H1 (cell line): Measurements from ENCODE around the gene ERFE. TPM values are rescaled to one million over a fixed set of nuclear protein-coding genes. Genes with fewer than 3 reads are reported as not detected.

Experiments
- CTCF ChIA-PET: fragments of 300-600 bp; sonication (Branson Sonifier 250); formaldehyde crosslinking; loops from one replicate; lab custom pipeline; 2021; ENCODE audit not compliant: partially characterized antibody; lab: Charles Lee
- POLR2A ChIA-PET: fragments of 300-600 bp; sonication (Branson Sonifier 250); formaldehyde crosslinking; loops from one replicate; lab custom pipeline; 2021; ENCODE audit warnings: inconsistent platforms; ENCODE audit not compliant: partially characterized antibody; lab: Charles Lee
- DNase-seq, 2 experiments: peaks; one replicate each; pipeline versions ENCODE4 v3.0.0 to v3.0.0-alpha.2; 2010 to 2022; ENCODE audit warnings: low spot score in 2 of 2, low read depth in 1 of 2, mixed read lengths in 1 of 2
- FAIRE-seq: peaks from 2 replicates; lab custom pipeline; 2011; peaks lifted over from hg19 to GRCh38; lab: Jason Lieb, UNC
- H2AFZ ChIP-seq: 2 replicates; pipeline ENCODE4 v1.8.1; 2012; ENCODE audit warnings: low read length, inconsistent platforms
- H2AK5ac ChIP-seq: 2 replicates; pipeline ENCODE4 v1.6.1; 2013; ENCODE audit warnings: low read depth, low read length
- H2BK120ac ChIP-seq: replicated peaks from 2 replicates; pipeline ENCODE3; 2013; ENCODE audit warnings: low read depth, low read length, inconsistent platforms
- H2BK12ac ChIP-seq: 2 replicates; pipeline ENCODE4 v1.6.1; 2013; ENCODE audit warnings: low read depth, low read length
- H2BK15ac ChIP-seq: 2 replicates; pipeline ENCODE4 v1.6.1; 2013; ENCODE audit warnings: low read length
- H2BK20ac ChIP-seq: 2 replicates; pipeline ENCODE4 v1.6.1; 2013; ENCODE audit warnings: low read length
- H2BK5ac ChIP-seq: 2 replicates; pipeline ENCODE4 v1.6.1; 2013; ENCODE audit warnings: low read depth, low read length
- H3K14ac ChIP-seq: 2 replicates; pipeline ENCODE4 v1.6.1; 2013; ENCODE audit warnings: inconsistent platforms; ENCODE audit not compliant: insufficient read length
- H3K18ac ChIP-seq: 2 replicates; pipeline ENCODE4 v1.6.1; 2013; ENCODE audit warnings: low read length; ENCODE audit errors: extremely low read depth
- H3K23ac ChIP-seq: 2 replicates; pipeline ENCODE4 v1.6.1; 2013; ENCODE audit warnings: inconsistent platforms; ENCODE audit not compliant: insufficient read length
- H3K23me2 ChIP-seq: 2 replicates; pipeline ENCODE4 v1.6.1; 2013; ENCODE audit warnings: low read depth, low read length
- H3K27ac ChIP-seq: 2 replicates; pipeline ENCODE4 v1.6.1; 2011; ENCODE audit warnings: low read depth, low read length, inconsistent platforms
- H3K27me3 ChIP-seq, 4 experiments: replicated peaks in 1 of 4; 1 replicate in 1 of 4; 2 replicates in 3 of 4; pipeline versions ENCODE4 v1.6.1 to v1.8.1; 2011 to 2013; ENCODE audit warnings: low read length in 3 of 4, mild to moderate bottlenecking in 3 of 4, inconsistent platforms in 2 of 4, mixed read lengths in 2 of 4, moderate library complexity in 1 of 4; ENCODE audit not compliant: control insufficient read depth in 3 of 4, insufficient read depth in 3 of 4; ENCODE audit errors: extremely low read depth in 1 of 4
- H3K36me3 ChIP-seq, 4 experiments: 2 replicates each; pipeline versions ENCODE4 v1.6.1 to v1.8.1; 2011 to 2013; ENCODE audit warnings: mild to moderate bottlenecking in 4 of 4, low read length in 3 of 4, moderate library complexity in 2 of 4, control low read depth in 1 of 4, inconsistent platforms in 1 of 4; ENCODE audit not compliant: insufficient read depth in 4 of 4, control insufficient read depth in 2 of 4
- H3K4ac ChIP-seq: replicated peaks from 2 replicates; pipeline ENCODE3; 2013; ENCODE audit warnings: low read length, low read depth, mixed read lengths, inconsistent platforms; ENCODE audit not compliant: insufficient read length
- H3K4me1 ChIP-seq, 4 experiments: replicated peaks in 1 of 4; 1 replicate in 1 of 4; 2 replicates in 3 of 4; pipeline versions ENCODE4 v1.6.1 to v1.8.1; 2011 to 2013; ENCODE audit warnings: low read length in 3 of 4, inconsistent platforms in 2 of 4, mixed read lengths in 1 of 4; ENCODE audit not compliant: insufficient read depth in 4 of 4, control insufficient read depth in 3 of 4
- H3K4me2 ChIP-seq, 2 experiments: 2 replicates each; pipeline versions ENCODE4 v1.6.1 to v1.8.1; 2011 to 2013; ENCODE audit warnings: low read depth in 2 of 2, low read length in 2 of 2, control low read depth in 1 of 2, inconsistent platforms in 1 of 2, mild to moderate bottlenecking in 1 of 2; ENCODE audit not compliant: insufficient read depth in 1 of 2
- H3K4me3 ChIP-seq, 4 experiments: fragments of 200-600, 300-600 bp in 1 of 4; sonication (generic), shearing (Covaris generic), sonication (Bioruptor Twin) in 1 of 4; 2 replicates each; pipeline versions ENCODE4 v1.5.1 to v1.8.1; 2011 to 2016; ENCODE audit warnings: low read length in 4 of 4, low read depth in 3 of 4, control low read depth in 2 of 4, inconsistent platforms in 2 of 4, mild to moderate bottlenecking in 2 of 4, mixed read lengths in 1 of 4, moderate library complexity in 1 of 4; ENCODE audit not compliant: insufficient read depth in 2 of 4; ENCODE audit errors: extremely low read depth in 1 of 4
- H3K56ac ChIP-seq: replicated peaks from 2 replicates; pipeline ENCODE3; 2013; ENCODE audit warnings: low read depth, mild to moderate bottlenecking, mixed read lengths, low read length, inconsistent platforms; ENCODE audit not compliant: insufficient read length
- H3K79me1 ChIP-seq: 2 replicates; pipeline ENCODE4 v1.6.1; 2013; ENCODE audit warnings: low read depth, low read length, control low read depth
- H3K79me2 ChIP-seq, 2 experiments: 2 replicates each; pipeline versions ENCODE4 v1.6.1 to v1.8.1; 2012 to 2013; ENCODE audit warnings: low read length in 2 of 2, mild to moderate bottlenecking in 2 of 2, inconsistent platforms in 1 of 2; ENCODE audit not compliant: insufficient read depth in 2 of 2, control insufficient read depth in 1 of 2
- H3K9ac ChIP-seq, 4 experiments: replicated peaks in 1 of 4; 1 replicate in 1 of 4; 2 replicates in 3 of 4; pipeline versions ENCODE4 v1.6.1 to v1.8.1; 2011 to 2013; ENCODE audit warnings: low read depth in 3 of 4, low read length in 3 of 4, control low read depth in 2 of 4, mild to moderate bottlenecking in 2 of 4, moderate library complexity in 2 of 4, inconsistent platforms in 1 of 4; ENCODE audit errors: extremely low read depth in 1 of 4
- H3K9me3 ChIP-seq, 2 experiments: 2 replicates each; pipeline versions ENCODE4 v1.6.1 to v1.8.1; 2012 to 2013; ENCODE audit warnings: mild to moderate bottlenecking in 2 of 2, moderate library complexity in 2 of 2, control low read depth in 1 of 2, inconsistent platforms in 1 of 2, low read depth in 1 of 2, low read length in 1 of 2, mixed read lengths in 1 of 2; ENCODE audit not compliant: insufficient read depth in 2 of 2
- H4K20me1 ChIP-seq, 2 experiments: replicated peaks in 1 of 2; 2 replicates each; pipeline versions ENCODE3 to v1.8.1; 2011 to 2013; ENCODE audit warnings: inconsistent platforms in 2 of 2, low read length in 2 of 2, mild to moderate bottlenecking in 1 of 2; ENCODE audit not compliant: insufficient read depth in 2 of 2, control insufficient read depth in 1 of 2
- H4K5ac ChIP-seq: 2 replicates; pipeline ENCODE4 v1.6.1; 2013; ENCODE audit warnings: low read length, low read depth, mixed read lengths, inconsistent platforms; ENCODE audit not compliant: insufficient read length
- H4K8ac ChIP-seq: 2 replicates; pipeline ENCODE4 v1.8.0; 2013; ENCODE audit warnings: mild to moderate bottlenecking, moderate library complexity, low read length, inconsistent platforms; ENCODE audit not compliant: insufficient read depth; ENCODE audit errors: extremely low read depth
- H4K91ac ChIP-seq: replicated peaks from 2 replicates; pipeline ENCODE3; 2013; ENCODE audit warnings: low read length, mixed read lengths, inconsistent platforms; ENCODE audit not compliant: insufficient read length
- ASH2L ChIP-seq: fragments of 200-600, 300-600 bp; sonication (generic); IDR thresholded peaks from one replicate; pipeline ENCODE4 v1.7.1; 2017; ENCODE audit warnings: low read length
- GABPA ChIP-seq: IDR thresholded peaks from 2 replicates; pipeline ENCODE4 v1.6.1; 2011; ENCODE audit warnings: mild to moderate bottlenecking, low read length, moderate library complexity, borderline replicate concordance; ENCODE audit not compliant: insufficient read depth
- HDAC2 ChIP-seq, 2 experiments: fragments of 300-600 bp in 1 of 2; sonication (generic) in 1 of 2; IDR thresholded peaks; 2 replicates each; pipeline ENCODE4 v1.6.1; 2011 to 2012; ENCODE audit warnings: low read depth in 2 of 2, low read length in 2 of 2, mild to moderate bottlenecking in 2 of 2, moderate library complexity in 2 of 2, borderline replicate concordance in 1 of 2, inconsistent platforms in 1 of 2
- KDM5A ChIP-seq: fragments of 200-600 bp; IDR thresholded peaks from 2 replicates; pipeline ENCODE4 v1.7.1; 2012; ENCODE audit warnings: mild to moderate bottlenecking, low read length, inconsistent platforms, mixed read lengths
- SIN3A ChIP-seq, 2 experiments: IDR thresholded peaks in 1 of 2; conservative IDR thresholded peaks in 1 of 2; 2 replicates each; pipeline ENCODE4 v1.6.1; 2011 to 2012; ENCODE audit warnings: low read length in 2 of 2, improper control_type of control experiment in 1 of 2, low read depth in 1 of 2, mild to moderate bottlenecking in 1 of 2
- SIX5 ChIP-seq: IDR thresholded peaks from 2 replicates; pipeline ENCODE4 v1.6.1; 2011; ENCODE audit warnings: mild to moderate bottlenecking, low read depth, low read length
- TBP ChIP-seq: IDR thresholded peaks from 2 replicates; pipeline ENCODE4 v1.6.1; 2011; ENCODE audit warnings: low read depth, low read length, improper control_type of control experiment
- ZNF274 ChIP-seq: IDR thresholded peaks from 2 replicates; pipeline ENCODE4 v1.7.0; 2012; ENCODE audit warnings: low read length, borderline replicate concordance; ENCODE audit errors: extremely low read depth
- WGBS, 2 experiments: shearing (Covaris generic) in 1 of 2; methylation state at CpG; one replicate each; pipeline versions ENCODE4 v1.1.6 to v1.1.7; 2013 to 2015; ENCODE audit warnings: low lambda C conversion rate in 2 of 2, mixed read lengths in 2 of 2, inconsistent platforms in 1 of 2, low coverage in 1 of 2, missing lambda C conversion rate in 1 of 2; ENCODE audit not compliant: insufficient replicate concordance in 2 of 2, insufficient coverage in 1 of 2, insufficient read length in 1 of 2; ENCODE audit errors: extremely low coverage in 1 of 2, missing lambda C conversion rate in 1 of 2; 5-methylcytosine and 5-hydroxymethylcytosine counted together
- polyA plus RNA-seq, 7 experiments: library from polyadenylated mRNA; depleted of rRNA in 3 of 7; stranded (reverse) in 5 of 7; unstranded in 2 of 7; fragments of >200 nt in 5 of 7; fragments of 200-250 nt in 2 of 7; gene quantifications; 1 replicate in 5 of 7; 2 replicates in 1 of 7; 4 replicates in 1 of 7; pipeline versions ENCODE4 v1.2.1 to v1.2.3, GENCODE V29; 2011 to 2013; ENCODE audit warnings: missing spikeins in 2 of 7, mixed read lengths in 2 of 7
- total RNA-seq: library from RNA; stranded (reverse); fragmentation: NEBNext Ultra II Directional; extraction: Animal tissue kit (Norgen Biotek cat#: 25700); gene quantifications from 2 replicates; pipeline ENCODE4 v1.2.1, GENCODE V29; 2021

The ERFE gene
- total and polyA plus RNA-seq, 2 of the 8 experiments (the other 6 are each of a cell fraction or from before 2014, with no cell fraction given): 2.5 to 3.6 TPM

GRCh38 chr2:238160206-238161129 lies 1.7 kb downstream of the ERFE start:
- H3K14ac ChIP-seq: no peak overlapping the region
- H3K18ac ChIP-seq: no peak overlapping the region
- no peaks in the 10 kb centered on the region for H3K9me3 ChIP-seq
- no peak overlapping the region for H3K56ac ChIP-seq
- no peak overlapping the region for H2AFZ ChIP-seq
- peaks cover 6% of the 10 kb centered on the region in 2 experiments for H4K20me1 ChIP-seq
- peaks cover 0 to 21% (median 5%) of the 10 kb centered on the region in 4 experiments; a peak in 5 of 7 replicates for H3K4me1 ChIP-seq
- H2BK20ac ChIP-seq: 0 out of 2 replicates have a peak overlapping the region, but pooled peaks have one; percentile 0
- H2BK120ac ChIP-seq: no peak overlapping the region
- H3K27ac ChIP-seq: no peak overlapping the region
- no peak overlapping the region for H3K23ac ChIP-seq
- no peak overlapping the region for H3K9ac ChIP-seq
- no peaks in the 10 kb centered on the region; a peak in 1 of 8 replicates for H3K36me3 ChIP-seq
- no peak overlapping the region; the same call in 1 of the 2 replicates for H2BK12ac ChIP-seq
- ChIA-PET CTCF (interaction anchor here (0.5 to 2.3 kb wide), 23 partner anchors 9 to 180 kb away, joined by 3 to 15 read pairs (median 3); no protein-coding TSS in a partner anchor), POLR2A (interaction anchor here (1.0 to 2.0 kb wide), 2 partner anchors 9 to 75 kb away, joined by 3 to 8 read pairs; no protein-coding TSS in a partner anchor)
- H3K4ac ChIP-seq: no peak overlapping the region
- peaks cover 13% of the 10 kb centered on the region; the same call in 1 of the 2 replicates for H3K23me2 ChIP-seq
- no peak for FAIRE-seq
- H3K79me2 ChIP-seq: no peaks in the 10 kb centered on the region
- no peak overlapping the region for H4K5ac ChIP-seq
- H3K4me3 ChIP-seq: no peak overlapping the region; a peak in 2 of 8 replicates
- H3K4me2 ChIP-seq: peak overlapping the region in 1 of 2 experiments; percentile 46; a peak in 1 of 4 replicates
- H4K8ac ChIP-seq: no peak overlapping the region; the same call in 1 of the 2 replicates
- WGBS, 2 experiments: 80% methylated on average over 23 of the region's 23 CpGs; no CpG with 5 or more reads in 1 of the 2 experiments
- no peak overlapping the region for H2AK5ac ChIP-seq
- H2BK5ac ChIP-seq: no peak overlapping the region; the same call in 1 of the 2 replicates
- H3K79me1 ChIP-seq: no peaks in the 10 kb centered on the region
- H4K91ac ChIP-seq: no peak overlapping the region
- DNase-seq: peak; percentile 15 to 74
- peaks cover 21 to 67% (median 50%) of the 10 kb centered on the region in 4 experiments for H3K27me3 ChIP-seq
- H2BK15ac ChIP-seq: no peak overlapping the region
- TF ChIP-seq KDM5A (no peak), SIN3A (conservative IDR thresholded peaks at IDR 0.05 in 1 of 2, IDR thresholded peaks at IDR 0.05 in 1 of 2; ENCODE audit: low read depth in 1 of 2, low read length in 2 of 2) (no peak), ZNF274 (no peak), TBP (no peak), ASH2L (no peak), HDAC2 (IDR thresholded peaks at IDR 0.05; ENCODE audit: borderline replicate concordance in 1 of 2, low read depth in 2 of 2, low read length in 2 of 2) (0 out of 4 replicates have a peak, but pooled peaks of 1 of the 2 experiments have one; percentile 16), GABPA (peak; percentile 62; the same call in 1 of the 2 replicates), SIX5 (no peak)
